NB4 (cell line): ENCODE measurements around the gene PCSK4.

Source experiments
- CTCF ChIP-seq: IDR thresholded peaks from one replicate; pipeline ENCODE4 v1.5.1; 2012; ENCODE audit warnings: low read depth, low read length
- MAX ChIP-seq: IDR thresholded peaks from 2 replicates; pipeline ENCODE4 v1.6.1; 2011; ENCODE audit warnings: low read depth, low read length
- MYC ChIP-seq: IDR thresholded peaks from 2 replicates; pipeline ENCODE4 v1.6.1; 2011; ENCODE audit warnings: low read depth, low read length
- POLR2A ChIP-seq: IDR thresholded peaks from 2 replicates; pipeline ENCODE4 v1.6.1; 2011; ENCODE audit warnings: mild to moderate bottlenecking; ENCODE audit not compliant: insufficient read length; ENCODE audit errors: extremely low read depth

GRCh38 chr19:1523412-1524286, 33.5 kb upstream of the PCSK4 start, which contains the start of gene PLK5:
- TF ChIP-seq CTCF = no peak
- TF ChIP-seq POLR2A = no peak
- TF ChIP-seq MAX = no peak
- TF ChIP-seq MYC = no peak
